OCI-LY7 (cell line): Measurements from ENCODE around the gene TMEM63B.

Source experiments
- EZH2phosphoT487 ChIP-seq: fragments of 200-600 bp; sonication (generic); IDR thresholded peaks from 2 replicates; pipeline ENCODE4 v1.6.1; 2018; ENCODE audit warnings: low read depth, borderline replicate concordance, mild to moderate bottlenecking, mixed run types, antibody characterized with exemption, low read length, moderate library complexity, mixed read lengths
- TF ChIP-seq, protein P1 (sequence below): fragments of 200-600 bp; sonication (generic); conservative IDR thresholded peaks from 2 replicates; pipeline ENCODE4 v1.5.1; 2014; ENCODE audit warnings: mild to moderate bottlenecking, antibody characterized with exemption, low read length, moderate library complexity, mixed read lengths

GRCh38 chr6:44079672-44080071, 47.7 kb upstream of the TMEM63B start:
- TF ChIP-seq, protein P1, sequence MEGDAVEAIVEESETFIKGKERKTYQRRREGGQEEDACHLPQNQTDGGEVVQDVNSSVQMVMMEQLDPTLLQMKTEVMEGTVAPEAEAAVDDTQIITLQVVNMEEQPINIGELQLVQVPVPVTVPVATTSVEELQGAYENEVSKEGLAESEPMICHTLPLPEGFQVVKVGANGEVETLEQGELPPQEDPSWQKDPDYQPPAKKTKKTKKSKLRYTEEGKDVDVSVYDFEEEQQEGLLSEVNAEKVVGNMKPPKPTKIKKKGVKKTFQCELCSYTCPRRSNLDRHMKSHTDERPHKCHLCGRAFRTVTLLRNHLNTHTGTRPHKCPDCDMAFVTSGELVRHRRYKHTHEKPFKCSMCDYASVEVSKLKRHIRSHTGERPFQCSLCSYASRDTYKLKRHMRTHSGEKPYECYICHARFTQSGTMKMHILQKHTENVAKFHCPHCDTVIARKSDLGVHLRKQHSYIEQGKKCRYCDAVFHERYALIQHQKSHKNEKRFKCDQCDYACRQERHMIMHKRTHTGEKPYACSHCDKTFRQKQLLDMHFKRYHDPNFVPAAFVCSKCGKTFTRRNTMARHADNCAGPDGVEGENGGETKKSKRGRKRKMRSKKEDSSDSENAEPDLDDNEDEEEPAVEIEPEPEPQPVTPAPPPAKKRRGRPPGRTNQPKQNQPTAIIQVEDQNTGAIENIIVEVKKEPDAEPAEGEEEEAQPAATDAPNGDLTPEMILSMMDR = no peak
- no peak for TF ChIP-seq EZH2phosphoT487
